K562 (cell line): ENCODE measurements around the gene RHOBTB3. TPM values are rescaled to one million over a fixed set of nuclear protein-coding genes. Genes with fewer than 3 reads are reported as not detected.

Experiments
- ASH1L ChIP-seq: fragments of 450-650 bp; IDR thresholded peaks from 2 replicates; pipeline ENCODE4 v1.6.1; 2018; ENCODE audit warnings: borderline replicate concordance, mild to moderate bottlenecking, low read depth; ENCODE audit not compliant: partially characterized antibody
- CBFA2T2 ChIP-seq: fragments of 450-650 bp; conservative IDR thresholded peaks from 2 replicates; pipeline ENCODE4 v1.6.1; 2017; ENCODE audit warnings: mild to moderate bottlenecking
- CREM ChIP-seq: IDR thresholded peaks from 2 replicates; pipeline ENCODE4 v1.6.1; 2014; ENCODE audit warnings: antibody characterized with exemption, low read depth
- DDX20 ChIP-seq: fragments of 450-650 bp; IDR thresholded peaks from 2 replicates; pipeline ENCODE4 v1.6.1; 2016; ENCODE audit warnings: missing genetic modification characterization, low read depth, mild to moderate bottlenecking, missing compliant biosample characterization, moderate library complexity
- EP300 ChIP-seq: IDR thresholded peaks from 2 replicates; pipeline ENCODE4 v1.6.1; 2012; ENCODE audit warnings: low read length, improper control_type of control experiment
- GTF2F1 ChIP-seq: IDR thresholded peaks from 2 replicates; pipeline ENCODE4 v1.6.1; 2011; ENCODE audit warnings: low read depth, low read length, improper control_type of control experiment
- KLF10 ChIP-seq: fragments of 250-450 bp; sonication (Bioruptor Pico); IDR thresholded peaks from 2 replicates; pipeline ENCODE4 v1.6.1; 2021; ENCODE audit warnings: matching md5 sums
- MAFK ChIP-seq: IDR thresholded peaks from 2 replicates; pipeline ENCODE4 v1.6.1; 2011; ENCODE audit warnings: low read length, improper control_type of control experiment
- MEIS2 ChIP-seq: fragments of 450-650 bp; IDR thresholded peaks from 2 replicates; pipeline ENCODE4 v1.6.1; 2014; ENCODE audit warnings: mild to moderate bottlenecking; ENCODE audit not compliant: partially characterized antibody
- RBM15 ChIP-seq: fragments of 200-400 bp; formaldehyde crosslinking; IDR thresholded peaks from 2 replicates; pipeline ENCODE4 v1.6.1; 2018; ENCODE audit warnings: mild to moderate bottlenecking, low read length, moderate library complexity; ENCODE audit not compliant: insufficient read depth
- RCOR1 ChIP-seq, 2 experiments: IDR thresholded peaks; 2 replicates each; pipeline ENCODE4 v1.6.1; 2012; ENCODE audit warnings: low read depth in 2 of 2, low read length in 2 of 2, borderline replicate concordance in 1 of 2, improper control_type of control experiment in 1 of 2
- SETDB1 ChIP-seq: IDR thresholded peaks from one replicate; pipeline ENCODE4 v1.6.1; 2012; ENCODE audit warnings: low read length, control low read depth, inconsistent platforms
- SMARCA4 ChIP-seq: fragments of 450-650 bp; IDR thresholded peaks from 2 replicates; pipeline ENCODE4 v1.6.1; 2016
- SP1 ChIP-seq: sonication (generic); formaldehyde crosslinking; IDR thresholded peaks from 2 replicates; pipeline ENCODE4 v1.8.1; 2022; ENCODE audit warnings: mild to moderate bottlenecking, missing genetic modification reagents
- polyA plus RNA-seq, 8 experiments: library from polyadenylated mRNA; depleted of rRNA in 4 of 8; stranded (reverse) in 5 of 8; unstranded in 3 of 8; fragments of >200 nt; fragmentation: Nextera tagmentation in 2 of 8; fragmentation: Illumina TruSeq in 1 of 8; extraction: Ambion mirVana in 2 of 8; extraction: Trizol in 1 of 8; gene quantifications; 2 replicates each; pipeline versions ENCODE4 v1.2.1 to v1.2.3, GENCODE V29; 2011 to 2014; ENCODE audit warnings: inconsistent platforms in 1 of 8, missing spikeins in 1 of 8
- total RNA-seq, 7 experiments: library from RNA; depleted of rRNA in 6 of 7; stranded (reverse); fragments of >200 nt in 6 of 7; fragmentation: Illumina TruSeq in 2 of 7; extraction: Trizol in 2 of 7; gene quantifications; 2 replicates each; pipeline versions ENCODE4 v1.2.1 to v1.2.3, GENCODE V29; 2011 to 2021; ENCODE audit warnings: low replicate concordance in 1 of 7
- TF ChIP-seq, protein P1 (sequence below): sonication (generic); formaldehyde crosslinking; IDR thresholded peaks from 2 replicates; pipeline ENCODE4 v1.8.0; 2022; ENCODE audit warnings: mild to moderate bottlenecking, missing genetic modification reagents
- TF ChIP-seq, protein P2 (sequence below): fragments of 450-650 bp; IDR thresholded peaks from 2 replicates; pipeline ENCODE4 v1.6.1; 2016
- TF ChIP-seq, protein P3 (sequence below): sonication (generic); formaldehyde crosslinking; IDR thresholded peaks from 2 replicates; pipeline ENCODE4 v1.8.1; 2023; ENCODE audit warnings: mild to moderate bottlenecking, missing genetic modification reagents
- TF ChIP-seq, protein P4 (sequence below): fragments of 450-650 bp; formaldehyde crosslinking; IDR thresholded peaks from 2 replicates; pipeline ENCODE4 v1.4.0; 2020; ENCODE audit warnings: mild to moderate bottlenecking, mixed read lengths

The RHOBTB3 gene
- total and polyA plus RNA-seq, 9 of the 15 experiments (the other 6 are each of a cell fraction or from before 2014, with no cell fraction given): 39.7 to 143 (median 115) TPM

DNA sequence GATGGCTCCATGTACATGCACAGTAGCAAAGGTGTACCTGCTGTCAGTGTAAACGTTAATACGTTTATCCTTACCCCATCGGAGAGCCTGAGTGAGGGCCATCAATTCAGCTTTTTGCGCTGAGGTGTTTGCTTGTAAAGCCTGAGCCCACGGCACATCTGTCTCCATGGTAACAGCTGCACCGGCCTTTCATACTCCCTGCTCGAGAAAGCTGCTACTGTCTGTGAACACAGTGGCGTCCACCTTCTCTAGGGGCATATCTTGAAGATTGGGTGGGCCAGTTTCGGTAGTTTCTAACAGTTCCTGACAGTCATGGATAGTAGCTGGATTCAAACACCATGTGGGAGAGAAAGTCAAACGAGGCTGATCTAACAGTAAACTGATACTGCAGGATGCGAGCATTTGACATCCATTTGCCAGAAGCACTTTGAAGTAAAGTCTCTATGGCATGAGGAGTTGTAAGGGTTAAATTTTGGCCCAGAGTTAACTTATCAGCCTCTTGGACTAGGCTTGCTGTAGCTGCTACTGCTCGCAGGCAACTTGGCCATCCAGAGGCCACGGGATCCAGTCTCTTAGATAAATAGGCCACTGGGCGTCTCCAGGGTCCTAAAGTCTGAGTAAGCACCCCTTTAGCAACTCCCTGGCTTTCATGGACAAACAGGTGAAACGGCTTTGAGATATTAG lies 21.0 kb upstream of the RHOBTB3 start (continued):
- TF ChIP-seq, protein P1, sequence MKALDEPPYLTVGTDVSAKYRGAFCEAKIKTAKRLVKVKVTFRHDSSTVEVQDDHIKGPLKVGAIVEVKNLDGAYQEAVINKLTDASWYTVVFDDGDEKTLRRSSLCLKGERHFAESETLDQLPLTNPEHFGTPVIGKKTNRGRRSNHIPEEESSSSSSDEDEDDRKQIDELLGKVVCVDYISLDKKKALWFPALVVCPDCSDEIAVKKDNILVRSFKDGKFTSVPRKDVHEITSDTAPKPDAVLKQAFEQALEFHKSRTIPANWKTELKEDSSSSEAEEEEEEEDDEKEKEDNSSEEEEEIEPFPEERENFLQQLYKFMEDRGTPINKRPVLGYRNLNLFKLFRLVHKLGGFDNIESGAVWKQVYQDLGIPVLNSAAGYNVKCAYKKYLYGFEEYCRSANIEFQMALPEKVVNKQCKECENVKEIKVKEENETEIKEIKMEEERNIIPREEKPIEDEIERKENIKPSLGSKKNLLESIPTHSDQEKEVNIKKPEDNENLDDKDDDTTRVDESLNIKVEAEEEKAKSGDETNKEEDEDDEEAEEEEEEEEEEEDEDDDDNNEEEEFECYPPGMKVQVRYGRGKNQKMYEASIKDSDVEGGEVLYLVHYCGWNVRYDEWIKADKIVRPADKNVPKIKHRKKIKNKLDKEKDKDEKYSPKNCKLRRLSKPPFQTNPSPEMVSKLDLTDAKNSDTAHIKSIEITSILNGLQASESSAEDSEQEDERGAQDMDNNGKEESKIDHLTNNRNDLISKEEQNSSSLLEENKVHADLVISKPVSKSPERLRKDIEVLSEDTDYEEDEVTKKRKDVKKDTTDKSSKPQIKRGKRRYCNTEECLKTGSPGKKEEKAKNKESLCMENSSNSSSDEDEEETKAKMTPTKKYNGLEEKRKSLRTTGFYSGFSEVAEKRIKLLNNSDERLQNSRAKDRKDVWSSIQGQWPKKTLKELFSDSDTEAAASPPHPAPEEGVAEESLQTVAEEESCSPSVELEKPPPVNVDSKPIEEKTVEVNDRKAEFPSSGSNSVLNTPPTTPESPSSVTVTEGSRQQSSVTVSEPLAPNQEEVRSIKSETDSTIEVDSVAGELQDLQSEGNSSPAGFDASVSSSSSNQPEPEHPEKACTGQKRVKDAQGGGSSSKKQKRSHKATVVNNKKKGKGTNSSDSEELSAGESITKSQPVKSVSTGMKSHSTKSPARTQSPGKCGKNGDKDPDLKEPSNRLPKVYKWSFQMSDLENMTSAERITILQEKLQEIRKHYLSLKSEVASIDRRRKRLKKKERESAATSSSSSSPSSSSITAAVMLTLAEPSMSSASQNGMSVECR: no peak
- TF ChIP-seq GTF2F1 (0 out of 2 replicates have a peak, but pooled peaks have one; percentile 54), ASH1L (no peak), MEIS2 (no peak), CBFA2T2 (no peak; the same call in 1 of the 2 replicates), SMARCA4 (no peak), RCOR1 (IDR thresholded peaks at IDR 0.05; ENCODE audit: borderline replicate concordance in 1 of 2, low read depth in 2 of 2, low read length in 2 of 2) (peak in 1 of 2 experiments; percentile 78; a peak in 2 of 4 replicates), SETDB1 (no peak), RBM15 (no peak), EP300 (peak; percentile 65; the same call in 1 of the 2 replicates), SP1 (CRISPR knock-in tag) (no peak), MAFK (peak; percentile 24; the same call in 1 of the 2 replicates), KLF10 (CRISPR knock-in tag) (no peak), DDX20 (tag) (no peak), CREM (0 out of 2 replicates have a peak, but pooled peaks have one; percentile 30)
- TF ChIP-seq, protein P2, sequence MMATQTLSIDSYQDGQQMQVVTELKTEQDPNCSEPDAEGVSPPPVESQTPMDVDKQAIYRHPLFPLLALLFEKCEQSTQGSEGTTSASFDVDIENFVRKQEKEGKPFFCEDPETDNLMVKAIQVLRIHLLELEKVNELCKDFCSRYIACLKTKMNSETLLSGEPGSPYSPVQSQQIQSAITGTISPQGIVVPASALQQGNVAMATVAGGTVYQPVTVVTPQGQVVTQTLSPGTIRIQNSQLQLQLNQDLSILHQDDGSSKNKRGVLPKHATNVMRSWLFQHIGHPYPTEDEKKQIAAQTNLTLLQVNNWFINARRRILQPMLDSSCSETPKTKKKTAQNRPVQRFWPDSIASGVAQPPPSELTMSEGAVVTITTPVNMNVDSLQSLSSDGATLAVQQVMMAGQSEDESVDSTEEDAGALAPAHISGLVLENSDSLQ: no peak
- TF ChIP-seq, protein P3, sequence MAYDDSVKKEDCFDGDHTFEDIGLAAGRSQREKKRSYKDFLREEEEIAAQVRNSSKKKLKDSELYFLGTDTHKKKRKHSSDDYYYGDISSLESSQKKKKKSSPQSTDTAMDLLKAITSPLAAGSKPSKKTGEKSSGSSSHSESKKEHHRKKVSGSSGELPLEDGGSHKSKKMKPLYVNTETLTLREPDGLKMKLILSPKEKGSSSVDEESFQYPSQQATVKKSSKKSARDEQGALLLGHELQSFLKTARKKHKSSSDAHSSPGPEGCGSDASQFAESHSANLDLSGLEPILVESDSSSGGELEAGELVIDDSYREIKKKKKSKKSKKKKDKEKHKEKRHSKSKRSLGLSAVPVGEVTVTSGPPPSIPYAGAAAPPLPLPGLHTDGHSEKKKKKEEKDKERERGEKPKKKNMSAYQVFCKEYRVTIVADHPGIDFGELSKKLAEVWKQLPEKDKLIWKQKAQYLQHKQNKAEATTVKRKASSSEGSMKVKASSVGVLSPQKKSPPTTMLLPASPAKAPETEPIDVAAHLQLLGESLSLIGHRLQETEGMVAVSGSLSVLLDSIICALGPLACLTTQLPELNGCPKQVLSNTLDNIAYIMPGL (CRISPR knock-in tag): no peak
- TF ChIP-seq, protein P4, sequence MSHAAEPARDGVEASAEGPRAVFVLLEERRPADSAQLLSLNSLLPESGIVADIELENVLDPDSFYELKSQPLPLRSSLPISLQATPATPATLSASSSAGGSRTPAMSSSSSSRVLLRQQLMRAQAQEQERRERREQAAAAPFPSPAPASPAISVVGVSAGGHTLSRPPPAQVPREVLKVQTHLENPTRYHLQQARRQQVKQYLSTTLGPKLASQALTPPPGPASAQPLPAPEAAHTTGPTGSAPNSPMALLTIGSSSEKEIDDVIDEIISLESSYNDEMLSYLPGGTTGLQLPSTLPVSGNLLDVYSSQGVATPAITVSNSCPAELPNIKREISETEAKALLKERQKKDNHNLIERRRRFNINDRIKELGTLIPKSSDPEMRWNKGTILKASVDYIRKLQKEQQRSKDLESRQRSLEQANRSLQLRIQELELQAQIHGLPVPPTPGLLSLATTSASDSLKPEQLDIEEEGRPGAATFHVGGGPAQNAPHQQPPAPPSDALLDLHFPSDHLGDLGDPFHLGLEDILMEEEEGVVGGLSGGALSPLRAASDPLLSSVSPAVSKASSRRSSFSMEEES (CRISPR knock-in tag): no peak
